GM23248 (cell line): ENCODE data around the gene ALDH3B1.

Experiments used
- EZH2 ChIP-seq: fragments of 200-600 bp; sonication (generic); IDR thresholded peaks from 2 replicates; pipeline ENCODE4 v1.6.1; 2018; ENCODE audit warnings: antibody characterized with exemption, mild to moderate bottlenecking; ENCODE audit not compliant: insufficient read depth, poor library complexity, severe bottlenecking
- EZH2phosphoT487 ChIP-seq: fragments of 200-600 bp; sonication (generic); IDR thresholded peaks from 2 replicates; pipeline ENCODE4 v1.6.1; 2018; ENCODE audit warnings: antibody characterized with exemption, moderate library complexity, mild to moderate bottlenecking, low read depth; ENCODE audit not compliant: insufficient read depth

DNA sequence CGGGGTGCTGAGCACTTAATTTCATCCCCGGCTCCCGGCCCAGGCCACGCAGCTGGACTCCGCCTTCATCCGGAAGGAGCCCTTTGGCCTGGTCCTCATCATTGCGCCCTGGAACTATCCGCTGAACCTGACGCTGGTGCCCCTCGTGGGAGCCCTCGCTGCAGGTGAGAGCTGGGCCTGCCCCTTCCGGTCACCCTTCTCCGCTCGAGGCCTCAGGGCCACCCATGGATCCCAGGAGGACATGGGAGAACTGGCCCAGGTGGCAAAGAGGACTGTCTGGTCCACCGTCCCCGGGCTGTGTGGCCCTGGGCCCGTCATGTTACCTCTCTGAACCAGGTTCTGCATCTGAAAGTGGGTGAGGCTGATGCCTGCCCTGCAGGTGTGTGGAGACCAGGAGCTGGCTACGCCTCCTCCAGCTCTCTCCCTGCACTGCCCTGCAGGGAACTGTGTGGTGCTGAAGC lies 8.6 kb downstream of the ALDH3B1 start:
- no peak for TF ChIP-seq EZH2
- no peak for TF ChIP-seq EZH2phosphoT487
